ENCODE measurements around the gene PABPC3.

Gene PABPC3

GRCh38 chr13:25095851-25096453 is at the start of gene PABPC3:
PABPC3 (plus strand) TSS chr13:25096136; CDS start chr13:25096199, 63 bp downstream.
- DNase-seq (ENCODE audit: low spot score), result no peak

GRCh38 chr13:25046274-25046984 is 49.5 kb upstream of the PABPC3 start:
- no peak for DNase-seq (ENCODE audit: low spot score)

GRCh38 chr13:25046985-25047511 is 48.9 kb upstream of the PABPC3 start:
- DNase-seq (ENCODE audit: low spot score), result no peak

GRCh38 chr13:25051065-25051464 is 44.9 kb upstream of the PABPC3 start:
- no peak for DNase-seq (ENCODE audit: low spot score)

GRCh38 chr13:25059166-25059565 is 36.8 kb upstream of the PABPC3 start:
- no peak for DNase-seq (ENCODE audit: low spot score)

GRCh38 chr13:25059958-25060357 is 36.0 kb upstream of the PABPC3 start:
- DNase-seq (ENCODE audit: low spot score), result no peak

- no peak for DNase-seq (ENCODE audit: low spot score)
Measured at GRCh38 chr13:25062479-25062878, 33.5 kb upstream of the PABPC3 start.

- no peak for DNase-seq (ENCODE audit: low spot score)
Measured at GRCh38 chr13:25064396-25064795, 31.5 kb upstream of the PABPC3 start.

GRCh38 chr13:25065974-25066770 is 29.8 kb upstream of the PABPC3 start:
- DNase-seq (ENCODE audit: low spot score), result no peak

GRCh38 chr13:25067064-25067463 is 28.9 kb upstream of the PABPC3 start:
- no peak for DNase-seq (ENCODE audit: low spot score)

GRCh38 chr13:25068810-25069209 is 27.1 kb upstream of the PABPC3 start:
- no peak for DNase-seq (ENCODE audit: low spot score)

GRCh38 chr13:25069236-25069635 is 26.7 kb upstream of the PABPC3 start:
- DNase-seq (ENCODE audit: low spot score), result no peak

GRCh38 chr13:25069911-25070310 is 26.0 kb upstream of the PABPC3 start:
- no peak for DNase-seq (ENCODE audit: low spot score)

- DNase-seq (ENCODE audit: low spot score), result no peak
Measured at GRCh38 chr13:25080773-25081172, 15.2 kb upstream of the PABPC3 start.

GRCh38 chr13:25084096-25084495 is 11.8 kb upstream of the PABPC3 start:
- no peak for DNase-seq (ENCODE audit: low spot score)

GRCh38 chr13:25085125-25085742 is 10.7 kb upstream of the PABPC3 start:
- DNase-seq (ENCODE audit: low spot score), result no peak

GRCh38 chr13:25088562-25089221 is 7.2 kb upstream of the PABPC3 start:
- DNase-seq (ENCODE audit: low spot score), result no peak

GRCh38 chr13:25097426-25097825 is 1.5 kb downstream of the PABPC3 start:
- DNase-seq (ENCODE audit: low spot score), result no peak

GRCh38 chr13:25103711-25104110 is 7.8 kb downstream of the PABPC3 start:
- no peak for DNase-seq (ENCODE audit: low spot score)

GRCh38 chr13:25109341-25109740 is 13.4 kb downstream of the PABPC3 start:
- DNase-seq (ENCODE audit: low spot score), result no peak

GRCh38 chr13:25110956-25111584 is 15.1 kb downstream of the PABPC3 start:
- no peak for DNase-seq (ENCODE audit: low spot score)

All from CD4-positive, alpha-beta T cell treated with Interleukin-15 for 4 hours (primary cell).